Pancreas (tissue), 10 donors: ENCODE data around the gene LEKR1. TPM values are rescaled to one million over a fixed set of nuclear protein-coding genes. Genes with fewer than 3 reads are reported as not detected.

Experiments used
- ATAC-seq, 4 donors: fragments of 200-7000 bp; cut with Tn5 transposase; one replicate each; pipeline versions ENCODE4 v1.8.0 to v1.9.1; 2020; ENCODE audit warnings: mild to moderate bottlenecking in 4 of 4, moderate library complexity in 4 of 4
- DNase-seq, 6 donors: peaks; one replicate each; pipeline ENCODE4 v3.0.0-alpha.2; 2020
- FAIRE-seq: peaks from 2 replicates; lab custom pipeline; 2012; peaks lifted over from hg19 to GRCh38; lab: Jason Lieb, UNC
- H3K27ac ChIP-seq, 4 donors: fragments of 200-600 bp; sonication (generic); 1 replicate in 3 of 4; 2 replicates in 1 of 4; pipeline versions ENCODE4 v1.5.0 to v1.8.0; 2020
- H3K27me3 ChIP-seq, 4 donors: fragments of 200-600 bp; one replicate each; pipeline ENCODE4 v1.8.0; 2021
- H3K36me3 ChIP-seq, 3 donors: fragments of 200-600 bp; sonication (generic) in 1 of 3; one replicate each; pipeline versions ENCODE4 v1.5.0 to v1.8.0; 2020 to 2021
- H3K4me1 ChIP-seq, 3 donors: fragments of 200-600 bp; one replicate each; pipeline ENCODE4 v1.8.0; 2021
- H3K4me3 ChIP-seq, 4 donors: fragments of 200-600 bp; sonication (generic) in 2 of 4; one replicate each; pipeline versions ENCODE4 v1.5.0 to v1.8.0; 2020 to 2021
- H3K9me3 ChIP-seq, 4 donors: fragments of 200-600 bp; one replicate each; pipeline ENCODE4 v1.8.0; 2021
- WGBS, 2 donors: extraction: QIAGEN DNeasy Blood & Tissue Kit; methylation state at CpG; one replicate each; pipeline ENCODE4 v1.1.7; 2013; 5-methylcytosine and 5-hydroxymethylcytosine counted together
- intact Hi-C, 3 donors: fragments of 100-400 bp; cut with DNase I; formaldehyde crosslinking; loops; one replicate each; pipeline versions ENCODE4 v1.11.1 to v1.14.2; 2022
- polyA plus RNA-seq, 2 donors: library from polyadenylated mRNA; stranded (reverse); fragments of 200-250 nt; gene quantifications; one replicate each; pipeline ENCODE4 v1.2.3, GENCODE V29; 2013
- total RNA-seq, 6 donors: library from RNA; stranded (reverse); fragmentation: NEBNext Ultra II Directional in 4 of 6; extraction: Animal tissue kit (Norgen Biotek cat#: 25700) in 4 of 6; gene quantifications; one replicate each; pipeline versions ENCODE4 v1.2.1 to v1.2.4, GENCODE V29; 2021 to 2023
- TF ChIP-seq, protein P1 (sequence below), 4 donors: fragments of 200-600 bp; sonication (generic) in 3 of 4; IDR thresholded peaks; one replicate each; pipeline versions ENCODE4 v1.5.0 to v1.8.0; 2021; ENCODE audit warnings: antibody characterized with exemption in 4 of 4
- donor health status: healthy with polysubstance abuse.
- donor health status: DM: no; HTN: no; CAD: no; lungs with moderate emphysema.
- donor health status: DM: no; HTN: no; CAD: no.
- donor health status: control.
- donor health status: control.
- donor health status: Bipolar disorder and iron deficiency.
- donor health status: DM: yes; HTN: yes; CAD: no.
- donor health status: DM: no; HTN: no; CAD: no.
- donor health status: DM: no; HTN: no; CAD: no.
- donor health status: DM: yes; HTN: yes; CAD: no.

The LEKR1 gene
- total and polyA plus RNA-seq, 8 donors: 0.88 to 2.8 (median 2.0) TPM

DNA sequence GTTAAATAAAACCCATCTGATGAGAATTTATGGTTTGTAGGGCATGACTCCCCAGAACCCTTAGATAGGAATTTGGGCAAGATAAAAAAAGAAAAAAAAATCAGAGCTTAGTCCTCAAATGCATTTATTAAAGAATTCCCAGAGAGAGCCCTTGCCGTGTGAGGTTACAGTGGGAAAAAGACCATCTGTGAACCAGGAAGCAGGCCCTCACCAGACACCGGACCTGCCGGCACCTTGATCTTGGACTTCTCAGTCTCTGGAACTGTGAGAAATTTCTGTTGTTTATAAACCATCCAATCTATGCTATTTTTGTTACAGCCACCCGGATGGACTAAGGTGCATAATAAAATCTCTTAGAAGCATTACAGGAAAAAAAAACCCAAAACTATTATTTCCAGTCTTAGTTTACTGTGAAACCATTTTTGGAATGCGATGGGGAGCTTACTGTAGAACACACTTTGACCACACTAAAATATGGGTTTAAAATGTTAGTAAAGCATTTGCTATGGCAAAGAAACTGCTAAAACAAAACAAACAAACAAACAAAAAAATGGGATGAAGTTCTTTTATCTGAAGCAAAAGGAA is 72.2 kb downstream of the LEKR1 start:
- ATAC-seq (peak in 3 of 4 donors; percentile 76 to 84 (median 79)), DNase-seq (peak in 3 of 6 donors; percentile 17 to 41 (median 19)), FAIRE-seq (no peak)
- WGBS, 2 donors: 43 to 47% methylated on average over 5 of the region's 5 CpGs
- Histone ChIP-seq H3K27ac (no peak overlapping the region), H3K9me3 (no peaks in the 10 kb centered on the region), H3K4me3 (no peak overlapping the region), H3K4me1 (no peaks in the 10 kb centered on the region), H3K36me3 (no peaks in the 10 kb centered on the region), H3K27me3 (no peaks in the 10 kb centered on the region)
- TF ChIP-seq, protein P1, sequence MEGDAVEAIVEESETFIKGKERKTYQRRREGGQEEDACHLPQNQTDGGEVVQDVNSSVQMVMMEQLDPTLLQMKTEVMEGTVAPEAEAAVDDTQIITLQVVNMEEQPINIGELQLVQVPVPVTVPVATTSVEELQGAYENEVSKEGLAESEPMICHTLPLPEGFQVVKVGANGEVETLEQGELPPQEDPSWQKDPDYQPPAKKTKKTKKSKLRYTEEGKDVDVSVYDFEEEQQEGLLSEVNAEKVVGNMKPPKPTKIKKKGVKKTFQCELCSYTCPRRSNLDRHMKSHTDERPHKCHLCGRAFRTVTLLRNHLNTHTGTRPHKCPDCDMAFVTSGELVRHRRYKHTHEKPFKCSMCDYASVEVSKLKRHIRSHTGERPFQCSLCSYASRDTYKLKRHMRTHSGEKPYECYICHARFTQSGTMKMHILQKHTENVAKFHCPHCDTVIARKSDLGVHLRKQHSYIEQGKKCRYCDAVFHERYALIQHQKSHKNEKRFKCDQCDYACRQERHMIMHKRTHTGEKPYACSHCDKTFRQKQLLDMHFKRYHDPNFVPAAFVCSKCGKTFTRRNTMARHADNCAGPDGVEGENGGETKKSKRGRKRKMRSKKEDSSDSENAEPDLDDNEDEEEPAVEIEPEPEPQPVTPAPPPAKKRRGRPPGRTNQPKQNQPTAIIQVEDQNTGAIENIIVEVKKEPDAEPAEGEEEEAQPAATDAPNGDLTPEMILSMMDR (IDR thresholded peaks at IDR 0.05): no peak
- intact Hi-C loops: no loop called here

DNA sequence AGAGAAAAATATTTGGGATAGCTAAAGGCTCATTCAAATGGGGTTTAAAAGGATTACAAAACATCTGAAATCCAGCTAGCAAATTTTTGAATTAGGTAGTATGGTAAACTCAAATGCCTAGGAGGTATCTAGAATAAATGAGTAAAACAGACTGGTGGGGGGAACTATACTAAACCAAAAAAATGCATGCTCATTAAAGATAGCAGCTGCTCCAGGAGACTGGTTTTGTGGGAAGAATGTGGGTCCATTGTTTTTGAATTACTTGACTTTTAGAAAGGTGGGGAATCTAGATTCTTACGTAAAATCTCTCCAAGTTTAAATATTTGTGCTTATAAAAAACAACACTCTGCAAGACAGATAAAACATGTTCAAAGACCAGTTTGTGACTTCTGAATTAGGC is 73.8 kb downstream of the LEKR1 start:
- DNase-seq: no peak
- TF ChIP-seq, protein P1 (IDR thresholded peaks at IDR 0.05): no peak
- H3K27ac ChIP-seq: no peak overlapping the region
- intact Hi-C loops: no loop called here
- 41 to 48% methylated on average over 1 of the region's 1 CpG for WGBS, 2 donors
- no peaks in the 10 kb centered on the region for H3K36me3 ChIP-seq
- H3K4me3 ChIP-seq: no peak overlapping the region
- H3K27me3 ChIP-seq: no peaks in the 10 kb centered on the region
- no peaks in the 10 kb centered on the region for H3K4me1 ChIP-seq
- FAIRE-seq: no peak
- no peaks in the 10 kb centered on the region for H3K9me3 ChIP-seq
- no peak for ATAC-seq

DNA sequence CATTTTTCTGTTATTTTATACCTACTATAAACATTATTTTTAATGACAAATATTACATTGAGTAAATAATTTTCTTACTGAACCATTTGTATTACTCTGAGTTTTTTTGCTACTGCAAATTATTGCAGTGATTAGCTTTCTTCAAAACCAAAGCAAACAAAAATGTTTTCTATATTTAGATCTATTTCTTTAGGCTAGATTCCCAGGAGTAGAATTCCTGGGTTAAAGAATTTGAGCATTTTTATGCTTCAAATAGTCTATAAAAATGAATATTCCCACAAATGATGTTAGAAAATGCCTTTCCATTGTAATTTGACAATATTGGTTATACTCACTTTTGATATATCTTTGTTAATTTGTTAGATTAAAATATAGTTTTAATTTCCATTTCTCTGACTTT is 76.8 kb downstream of the LEKR1 start:
- intact Hi-C loops: no loop called here
- peak; percentile 49 for FAIRE-seq
- DNase-seq: no peak
- no peak overlapping the region for H3K4me3 ChIP-seq
- no peaks in the 10 kb centered on the region for H3K9me3 ChIP-seq
- no peak overlapping the region for H3K27ac ChIP-seq
- H3K27me3 ChIP-seq: no peaks in the 10 kb centered on the region
- ATAC-seq: no peak
- H3K36me3 ChIP-seq: no peaks in the 10 kb centered on the region
- TF ChIP-seq, protein P1 (IDR thresholded peaks at IDR 0.05): no peak
- no peaks in the 10 kb centered on the region for H3K4me1 ChIP-seq

DNA sequence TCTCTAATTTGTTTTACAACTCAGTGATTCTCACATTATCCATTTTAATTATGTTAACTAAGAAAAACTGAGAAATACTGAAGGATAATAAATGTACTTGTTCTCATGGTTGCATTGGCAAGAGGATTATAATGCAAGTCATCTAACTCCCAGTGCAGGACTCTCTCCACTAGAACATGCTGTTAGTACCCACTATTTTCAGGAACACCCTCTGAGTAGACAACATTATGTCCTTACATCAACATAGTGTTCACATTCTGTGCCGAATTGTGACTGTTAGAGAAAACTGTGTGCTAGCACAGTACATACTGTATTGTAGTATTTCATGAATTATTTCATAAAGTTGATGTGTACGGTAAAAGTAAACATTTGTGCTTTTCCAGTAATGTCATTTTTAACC is 80.1 kb downstream of the LEKR1 start:
- Histone ChIP-seq H3K9me3 (no peaks in the 10 kb centered on the region), H3K27me3 (no peaks in the 10 kb centered on the region), H3K4me1 (no peaks in the 10 kb centered on the region), H3K4me3 (no peak overlapping the region), H3K36me3 (no peaks in the 10 kb centered on the region), H3K27ac (no peak overlapping the region)
- TF ChIP-seq, protein P1 (IDR thresholded peaks at IDR 0.05): no peak
- DNase-seq (no peak), FAIRE-seq (no peak), ATAC-seq (no peak)
- intact Hi-C loops: no loop called here
- 64 to 72% methylated on average over 2 of the region's 2 CpGs for WGBS, 2 donors

DNA sequence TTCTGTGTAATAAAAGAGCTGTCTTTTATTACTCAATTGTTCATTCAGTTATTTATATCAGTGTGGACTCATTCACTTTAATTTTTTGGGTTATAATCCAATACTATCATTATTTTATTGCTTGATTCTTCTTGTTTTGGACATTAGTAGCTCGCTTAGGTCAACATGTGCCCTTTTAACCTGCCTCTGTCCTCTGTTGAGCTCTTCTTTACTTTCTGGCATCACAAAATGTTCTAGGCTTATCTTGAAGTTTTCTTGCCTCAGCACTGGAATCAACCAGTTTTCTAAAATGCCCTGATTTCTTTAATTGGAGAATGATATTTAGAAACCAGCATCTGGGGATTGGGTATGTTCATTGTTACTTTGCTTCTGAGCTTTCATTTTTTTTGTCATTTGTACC is 82.2 kb downstream of the LEKR1 start:
- Histone ChIP-seq H3K4me1 (no peaks in the 10 kb centered on the region), H3K27ac (no peak overlapping the region), H3K9me3 (no peaks in the 10 kb centered on the region), H3K36me3 (no peaks in the 10 kb centered on the region), H3K4me3 (no peak overlapping the region), H3K27me3 (no peaks in the 10 kb centered on the region)
- TF ChIP-seq, protein P1 (IDR thresholded peaks at IDR 0.05): no peak
- FAIRE-seq: no peak
- no peak for ATAC-seq
- 90 to 92% methylated on average over 1 of the region's 1 CpG for WGBS, 2 donors
- intact Hi-C loops: no loop called here
- DNase-seq: no peak
